ENCODE measurements around the gene C1QTNF3.

Gene C1QTNF3

GRCh38 chr5:33985447-33985846, 57.6 kb downstream of the C1QTNF3 start:
- Histone ChIP-seq H2AK5ac (ENCODE audit: low read depth, low read length) (no peak overlapping the region), H4K91ac (ENCODE audit: low read depth, low read length, poor library complexity) (no peak overlapping the region), H3K23ac (ENCODE audit: low read depth, low read length, poor library complexity) (no peak overlapping the region), H2BK5ac (ENCODE audit: low read length) (no peak overlapping the region), H3K18ac (ENCODE audit: low read length) (no peak overlapping the region), H2AFZ (ENCODE audit: low read length) (no peak overlapping the region), H2BK12ac (ENCODE audit: low read length) (no peak overlapping the region), H3K14ac (ENCODE audit: low read length) (no peak overlapping the region), H3K4me3 (ENCODE audit: low read length in 2 of 2) (no peak overlapping the region), H3K4me2 (ENCODE audit: insufficient read depth, low read length, poor library complexity, severe bottlenecking) (no peak overlapping the region), H3K36me3 (replicated peaks in 1 of 2; ENCODE audit: control insufficient read depth in 2 of 2, insufficient read depth in 2 of 2, low read length in 2 of 2) (peaks cover 13 to 32% of the 10 kb centered on the region in 2 donors), H3K9me3 (replicated peaks in 1 of 2; ENCODE audit: control insufficient read depth in 2 of 2, insufficient read depth in 1 of 2, low read depth in 1 of 2, low read length in 2 of 2) (peaks cover 0 to 2% of the 10 kb centered on the region in 2 donors), H2BK120ac (ENCODE audit: low read depth, low read length) (no peak overlapping the region), H3K79me1 (ENCODE audit: low read depth, low read length) (no peaks in the 10 kb centered on the region), H3K4me1 (ENCODE audit: control insufficient read depth in 2 of 2, insufficient read depth in 1 of 2, low read depth in 1 of 2, low read length in 2 of 2) (no peaks in the 10 kb centered on the region), H3K4ac (ENCODE audit: low read length) (no peak overlapping the region), H3K27me3 (ENCODE audit: control insufficient read depth in 3 of 3, insufficient read depth in 3 of 3, low read depth in 1 of 3, low read length in 3 of 3) (no peaks in the 10 kb centered on the region), H4K8ac (ENCODE audit: low read depth, low read length) (no peak overlapping the region), H3K27ac (replicated peaks; ENCODE audit: low read length) (no peak overlapping the region), H2BK15ac (ENCODE audit: low read length) (no peak overlapping the region), H3K9ac (ENCODE audit: low read depth, low read length, poor library complexity) (no peak overlapping the region)
- no peak for DNase-seq (ENCODE audit: low spot score)
- WGBS, 2 donors (ENCODE audit: extremely low coverage in 2 of 2, insufficient read length in 2 of 2, insufficient replicate concordance in 1 of 2): 100% methylated on average over 2 of the region's 6 CpGs; no CpG with 5 or more reads in 1 of the 2 donors

- Histone ChIP-seq H3K9ac (ENCODE audit: low read depth, low read length, poor library complexity) (peak within 1 kb of the TSS; percentile 36), H3K23ac (ENCODE audit: low read depth, low read length, poor library complexity) (peak within 1 kb of the TSS; percentile 40), H3K18ac (ENCODE audit: low read length) (peak within 1 kb of the TSS; percentile 15), H3K27me3 (ENCODE audit: control insufficient read depth in 3 of 3, insufficient read depth in 3 of 3, low read depth in 1 of 3, low read length in 3 of 3) (no peaks in the 10 kb centered on the region), H3K14ac (ENCODE audit: low read length) (peak within 1 kb of the TSS; percentile 22), H4K91ac (ENCODE audit: low read depth, low read length, poor library complexity) (peak within 1 kb of the TSS; percentile 68), H3K36me3 (replicated peaks in 1 of 2; ENCODE audit: control insufficient read depth in 2 of 2, insufficient read depth in 2 of 2, low read length in 2 of 2) (peaks cover 13 to 32% of the 10 kb centered on the region in 2 donors), H2BK15ac (ENCODE audit: low read length) (no peak within 1 kb of the TSS), H4K8ac (ENCODE audit: low read depth, low read length) (no peak within 1 kb of the TSS), H3K79me1 (ENCODE audit: low read depth, low read length) (no peaks in the 10 kb centered on the region), H3K9me3 (replicated peaks in 1 of 2; ENCODE audit: control insufficient read depth in 2 of 2, insufficient read depth in 1 of 2, low read depth in 1 of 2, low read length in 2 of 2) (peaks cover 0 to 2% of the 10 kb centered on the region in 2 donors), H3K27ac (replicated peaks; ENCODE audit: low read length) (no peak within 1 kb of the TSS), H2AFZ (ENCODE audit: low read length) (no peak within 1 kb of the TSS), H3K4me3 (ENCODE audit: low read length in 2 of 2) (no peak within 1 kb of the TSS), H2BK12ac (ENCODE audit: low read length) (peak within 1 kb of the TSS; percentile 26), H2BK120ac (ENCODE audit: low read depth, low read length) (no peak within 1 kb of the TSS), H2BK5ac (ENCODE audit: low read length) (no peak within 1 kb of the TSS), H3K4me2 (ENCODE audit: insufficient read depth, low read length, poor library complexity, severe bottlenecking) (no peak within 1 kb of the TSS), H2AK5ac (ENCODE audit: low read depth, low read length) (peak within 1 kb of the TSS; percentile 42), H3K4me1 (ENCODE audit: control insufficient read depth in 2 of 2, insufficient read depth in 1 of 2, low read depth in 1 of 2, low read length in 2 of 2) (no peaks in the 10 kb centered on the region), H3K4ac (ENCODE audit: low read length) (no peak within 1 kb of the TSS)
- 100% methylated on average over 2 of the region's 7 CpGs; no CpG with 5 or more reads in 1 of the 2 donors for WGBS, 2 donors (ENCODE audit: extremely low coverage in 2 of 2, insufficient read length in 2 of 2, insufficient replicate concordance in 1 of 2)
- DNase-seq (ENCODE audit: low spot score): no peak
These were observed 58.3 kb downstream of the C1QTNF3 start, which contains the start of gene SLC45A2 for GRCh38 chr5:33984671-33985124. Gene SLC45A2 (minus strand): TSS chr5:33984693. CDS start chr5:33984583, 110 bp downstream.

GRCh38 chr5:33984178-33984577, 58.8 kb downstream of the C1QTNF3 start:
- no CpG with 5 or more reads among the region's 15 CpGs for WGBS, 2 donors (ENCODE audit: extremely low coverage in 2 of 2, insufficient read length in 2 of 2, insufficient replicate concordance in 1 of 2)
- Histone ChIP-seq H3K9ac (ENCODE audit: low read depth, low read length, poor library complexity) (peak overlapping the region; percentile 36), H2AK5ac (ENCODE audit: low read depth, low read length) (peak overlapping the region; percentile 42), H3K4me1 (ENCODE audit: control insufficient read depth in 2 of 2, insufficient read depth in 1 of 2, low read depth in 1 of 2, low read length in 2 of 2) (no peaks in the 10 kb centered on the region), H3K23ac (ENCODE audit: low read depth, low read length, poor library complexity) (peak overlapping the region; percentile 40), H3K4me3 (ENCODE audit: low read length in 2 of 2) (no peak overlapping the region), H4K91ac (ENCODE audit: low read depth, low read length, poor library complexity) (peak overlapping the region; percentile 68), H2BK15ac (ENCODE audit: low read length) (no peak overlapping the region), H2BK120ac (ENCODE audit: low read depth, low read length) (no peak overlapping the region), H3K14ac (ENCODE audit: low read length) (peak overlapping the region; percentile 22), H3K27ac (replicated peaks; ENCODE audit: low read length) (no peak overlapping the region), H2BK5ac (ENCODE audit: low read length) (no peak overlapping the region), H2BK12ac (ENCODE audit: low read length) (peak overlapping the region; percentile 26), H2AFZ (ENCODE audit: low read length) (no peak overlapping the region), H3K79me1 (ENCODE audit: low read depth, low read length) (no peaks in the 10 kb centered on the region), H3K18ac (ENCODE audit: low read length) (peak overlapping the region; percentile 15), H3K9me3 (replicated peaks in 1 of 2; ENCODE audit: control insufficient read depth in 2 of 2, insufficient read depth in 1 of 2, low read depth in 1 of 2, low read length in 2 of 2) (peaks cover 0 to 2% of the 10 kb centered on the region in 2 donors), H3K4ac (ENCODE audit: low read length) (no peak overlapping the region), H3K4me2 (ENCODE audit: insufficient read depth, low read length, poor library complexity, severe bottlenecking) (no peak overlapping the region), H4K8ac (ENCODE audit: low read depth, low read length) (no peak overlapping the region), H3K27me3 (ENCODE audit: control insufficient read depth in 3 of 3, insufficient read depth in 3 of 3, low read depth in 1 of 3, low read length in 3 of 3) (no peaks in the 10 kb centered on the region), H3K36me3 (replicated peaks in 1 of 2; ENCODE audit: control insufficient read depth in 2 of 2, insufficient read depth in 2 of 2, low read length in 2 of 2) (peaks cover 13 to 28% of the 10 kb centered on the region in 2 donors)
- DNase-seq (ENCODE audit: low spot score): no peak

GRCh38 chr5:33981408-33982162, 61.4 kb downstream of the C1QTNF3 start:
- Histone ChIP-seq H3K27me3 (ENCODE audit: control insufficient read depth in 3 of 3, insufficient read depth in 3 of 3, low read depth in 1 of 3, low read length in 3 of 3) (no peaks in the 10 kb centered on the region), H3K23ac (ENCODE audit: low read depth, low read length, poor library complexity) (no peak overlapping the region), H3K18ac (ENCODE audit: low read length) (no peak overlapping the region), H2BK120ac (ENCODE audit: low read depth, low read length) (no peak overlapping the region), H3K14ac (ENCODE audit: low read length) (no peak overlapping the region), H2AK5ac (ENCODE audit: low read depth, low read length) (no peak overlapping the region), H3K36me3 (replicated peaks in 1 of 2; ENCODE audit: control insufficient read depth in 2 of 2, insufficient read depth in 2 of 2, low read length in 2 of 2) (peaks cover 5% of the 10 kb centered on the region in 2 donors), H2BK5ac (ENCODE audit: low read length) (no peak overlapping the region), H3K4me2 (ENCODE audit: insufficient read depth, low read length, poor library complexity, severe bottlenecking) (no peak overlapping the region), H2BK12ac (ENCODE audit: low read length) (no peak overlapping the region), H2BK15ac (ENCODE audit: low read length) (no peak overlapping the region), H3K9ac (ENCODE audit: low read depth, low read length, poor library complexity) (no peak overlapping the region), H2AFZ (ENCODE audit: low read length) (no peak overlapping the region), H4K91ac (ENCODE audit: low read depth, low read length, poor library complexity) (no peak overlapping the region), H3K9me3 (replicated peaks in 1 of 2; ENCODE audit: control insufficient read depth in 2 of 2, insufficient read depth in 1 of 2, low read depth in 1 of 2, low read length in 2 of 2) (no peaks in the 10 kb centered on the region), H3K4me3 (ENCODE audit: low read length in 2 of 2) (no peak overlapping the region), H4K8ac (ENCODE audit: low read depth, low read length) (no peak overlapping the region), H3K79me1 (ENCODE audit: low read depth, low read length) (no peaks in the 10 kb centered on the region), H3K4me1 (ENCODE audit: control insufficient read depth in 2 of 2, insufficient read depth in 1 of 2, low read depth in 1 of 2, low read length in 2 of 2) (no peaks in the 10 kb centered on the region), H3K4ac (ENCODE audit: low read length) (no peak overlapping the region), H3K27ac (replicated peaks; ENCODE audit: low read length) (no peak overlapping the region)
- DNase-seq (ENCODE audit: low spot score): no peak
- WGBS, 2 donors (ENCODE audit: extremely low coverage in 2 of 2, insufficient read length in 2 of 2, insufficient replicate concordance in 1 of 2): no CpG with 5 or more reads among the region's 8 CpGs

All from neuronal stem cell (in vitro differentiated cells).